ENCODE measurements around the gene DVL3.
A peak's percentile ranks its signal among the peaks of the same experiment; 100 is the strongest.

DVL3 gene

GRCh38 chr3:184165543-184165942 is 10.4 kb downstream of the DVL3 start:
- peaks cover 10% of the 10 kb centered on the region for H3K4me1 Mint-ChIP-seq
- no peaks in the 10 kb centered on the region for H3K27me3 Mint-ChIP-seq
- H3K9me3 Mint-ChIP-seq, result no peaks in the 10 kb centered on the region
- no peak overlapping the region for H3K27ac Mint-ChIP-seq
- DNase-seq (ENCODE audit: low spot score in 2 of 2), result no peak
- peaks cover 29% of the 10 kb centered on the region for H3K36me3 Mint-ChIP-seq
- ATAC-seq (ENCODE audit: low read depth), result no peak
- H3K4me3 Mint-ChIP-seq, result no peak overlapping the region

DNA sequence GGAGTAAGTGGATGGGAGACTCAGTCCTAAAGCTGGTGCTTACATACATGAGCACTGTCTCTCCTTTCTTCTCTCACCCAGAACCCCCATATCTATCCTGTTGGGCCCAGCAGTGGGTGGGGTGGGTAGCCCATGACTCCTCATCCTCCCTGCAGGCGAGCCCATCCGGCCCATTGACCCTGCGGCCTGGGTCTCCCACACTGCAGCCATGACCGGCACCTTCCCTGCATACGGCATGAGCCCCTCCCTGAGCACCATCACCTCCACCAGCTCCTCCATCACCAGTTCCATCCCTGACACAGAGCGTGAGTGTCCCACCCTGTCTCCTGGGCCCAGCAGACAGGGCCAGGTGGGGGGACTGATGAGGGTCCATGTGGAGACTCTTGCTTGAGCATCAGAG is 11.5 kb downstream of the DVL3 start:
- H3K4me1 Mint-ChIP-seq, result peaks cover 5% of the 10 kb centered on the region
- H3K36me3 Mint-ChIP-seq, result peaks cover 32% of the 10 kb centered on the region
- no peak overlapping the region for H3K4me3 Mint-ChIP-seq
- H3K9me3 Mint-ChIP-seq, result no peaks in the 10 kb centered on the region
- ATAC-seq (ENCODE audit: low read depth) (no peak), DNase-seq (ENCODE audit: low spot score in 2 of 2) (no peak)
- no peak overlapping the region for H3K27ac Mint-ChIP-seq
- H3K27me3 Mint-ChIP-seq, result no peaks in the 10 kb centered on the region

GRCh38 chr3:184167786-184168185 is 12.6 kb downstream of the DVL3 start:
- Mint-ChIP-seq H3K36me3 (peaks cover 30% of the 10 kb centered on the region), H3K27me3 (no peaks in the 10 kb centered on the region)
- no peak for ATAC-seq (ENCODE audit: low read depth)

DNA sequence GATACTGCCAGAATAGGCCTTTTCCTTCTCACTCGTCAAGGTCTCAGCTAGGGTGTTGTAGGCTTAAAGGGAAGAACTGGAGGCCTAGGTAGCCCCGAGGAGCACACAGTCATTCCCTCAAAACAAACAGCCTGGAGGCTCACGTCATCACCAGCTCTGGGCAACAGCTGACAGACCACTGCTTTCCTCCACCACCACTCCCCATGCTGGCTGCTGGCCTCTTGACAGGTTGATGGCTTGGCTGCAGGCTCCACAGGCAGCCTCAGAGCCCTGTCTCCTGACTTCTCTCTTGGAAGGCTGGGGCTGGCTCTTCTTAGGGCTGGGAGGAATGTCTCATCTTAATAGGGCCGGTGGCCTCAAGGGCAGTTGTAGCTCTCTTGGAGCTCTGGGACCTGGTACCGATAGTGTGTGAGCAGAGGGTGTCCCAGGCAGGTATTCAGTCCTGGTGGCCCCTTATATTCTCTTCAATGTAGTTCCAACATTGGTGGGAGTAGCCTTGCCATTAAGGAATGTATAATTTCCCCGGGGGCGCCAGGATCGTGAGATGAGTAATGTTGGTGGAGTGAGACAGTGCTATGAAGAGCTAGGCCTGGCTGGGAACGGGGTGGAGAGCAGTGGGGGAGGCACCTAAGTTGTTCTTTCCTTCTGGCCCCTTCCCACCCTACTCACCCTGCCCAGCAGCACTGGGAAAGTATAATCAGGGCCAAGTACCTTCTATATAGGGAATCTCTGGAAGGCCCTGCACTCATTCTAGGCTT is 13.4 kb downstream of the DVL3 start:
- Mint-ChIP-seq H3K27ac (no peak overlapping the region), H3K4me3 (no peak overlapping the region), H3K4me1 (peaks cover 2% of the 10 kb centered on the region), H3K36me3 (peaks cover 34% of the 10 kb centered on the region), H3K27me3 (no peaks in the 10 kb centered on the region), H3K9me3 (no peaks in the 10 kb centered on the region)
- no peak for DNase-seq (ENCODE audit: low spot score in 2 of 2)
- no peak for ATAC-seq (ENCODE audit: low read depth)

More at GRCh38 chr3:184167786-184168185, 12.6 kb downstream of the DVL3 start:
- Mint-ChIP-seq H3K4me1 (peaks cover 2% of the 10 kb centered on the region), H3K9me3 (no peaks in the 10 kb centered on the region), H3K4me3 (no peak overlapping the region), H3K27ac (no peak overlapping the region)
- no peak for DNase-seq (ENCODE audit: low spot score in 2 of 2)

GRCh38 chr3:184169896-184170875 is 15.0 kb downstream of the DVL3 start:
- no peak for DNase-seq (ENCODE audit: low spot score in 2 of 2)
- no peaks in the 10 kb centered on the region for H3K9me3 Mint-ChIP-seq
- peaks cover 24% of the 10 kb centered on the region for H3K36me3 Mint-ChIP-seq
- H3K27me3 Mint-ChIP-seq, result no peaks in the 10 kb centered on the region
- ATAC-seq (ENCODE audit: low read depth), result no peak
- no peak overlapping the region for H3K4me3 Mint-ChIP-seq
- H3K4me1 Mint-ChIP-seq, result peaks cover 2% of the 10 kb centered on the region
- H3K27ac Mint-ChIP-seq, result no peak overlapping the region

GRCh38 chr3:184171562-184171961 is 16.4 kb downstream of the DVL3 start:
- Mint-ChIP-seq H3K4me3 (no peak overlapping the region), H3K27ac (no peak overlapping the region), H3K27me3 (no peaks in the 10 kb centered on the region), H3K9me3 (no peaks in the 10 kb centered on the region), H3K4me1 (peaks cover 12% of the 10 kb centered on the region), H3K36me3 (peaks cover 23% of the 10 kb centered on the region)
- DNase-seq (ENCODE audit: low spot score in 2 of 2) (no peak), ATAC-seq (ENCODE audit: low read depth) (no peak)

DNA sequence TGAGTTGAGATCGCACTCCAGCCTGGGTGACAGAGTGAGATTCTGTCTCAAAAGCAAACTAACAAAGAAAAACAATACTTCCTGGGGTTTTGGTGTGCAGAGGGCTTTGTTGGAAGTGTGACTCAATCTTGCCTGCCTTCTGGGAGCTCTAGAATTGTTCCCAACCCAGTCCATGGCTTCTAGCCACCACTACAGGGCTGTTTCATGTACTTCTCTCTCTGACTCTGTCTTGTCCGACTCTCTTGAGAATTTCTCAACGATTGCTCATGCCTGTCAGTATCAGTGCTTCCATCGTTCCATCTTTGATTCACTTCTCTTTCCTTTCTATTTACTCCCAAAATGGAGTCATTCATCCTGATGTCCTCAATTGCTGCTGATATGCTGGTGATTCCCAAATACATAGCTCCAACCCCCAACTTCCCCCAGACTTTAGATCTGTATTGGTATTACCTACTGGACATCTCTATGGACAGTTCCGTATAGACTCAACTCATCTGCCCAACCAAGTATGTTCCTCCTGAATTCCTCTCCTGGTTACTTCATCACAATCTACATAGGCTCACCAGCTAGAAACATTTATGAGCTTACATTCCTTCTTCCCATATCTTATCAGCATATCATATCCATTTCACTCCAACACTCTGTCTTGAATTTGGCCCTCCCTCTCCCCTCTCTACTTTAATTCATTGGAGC is 17.6 kb downstream of the DVL3 start:
- Mint-ChIP-seq H3K27me3 (no peaks in the 10 kb centered on the region), H3K9me3 (no peaks in the 10 kb centered on the region), H3K36me3 (peaks cover 16% of the 10 kb centered on the region), H3K4me3 (no peak overlapping the region), H3K27ac (no peak overlapping the region), H3K4me1 (peaks cover 12% of the 10 kb centered on the region)
- DNase-seq (ENCODE audit: low spot score in 2 of 2) (no peak), ATAC-seq (ENCODE audit: low read depth) (no peak)

DNA sequence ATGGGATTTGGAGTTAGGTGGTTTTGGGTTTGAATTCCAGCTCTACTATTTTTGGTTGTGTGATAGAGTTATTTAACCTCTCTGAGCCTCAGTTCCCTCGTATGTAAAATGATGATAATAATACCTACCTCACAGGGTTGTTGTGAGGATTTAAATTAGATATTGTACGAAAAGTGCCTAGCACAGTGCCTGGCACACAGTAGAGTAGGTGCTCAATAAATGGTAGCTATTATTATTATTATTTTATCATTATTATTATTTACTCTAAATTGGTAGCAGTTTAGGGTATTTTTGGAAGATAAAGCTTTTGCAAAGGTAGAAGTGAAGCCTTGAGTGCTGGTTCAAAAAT is 18.2 kb downstream of the DVL3 start:
- H3K4me1 Mint-ChIP-seq, result peaks cover 17% of the 10 kb centered on the region
- H3K9me3 Mint-ChIP-seq, result no peaks in the 10 kb centered on the region
- H3K36me3 Mint-ChIP-seq, result peaks cover 18% of the 10 kb centered on the region
- no peaks in the 10 kb centered on the region for H3K27me3 Mint-ChIP-seq
- H3K4me3 Mint-ChIP-seq, result no peak overlapping the region
- no peak for ATAC-seq (ENCODE audit: low read depth)
- DNase-seq (ENCODE audit: low spot score in 2 of 2), result no peak
- H3K27ac Mint-ChIP-seq, result no peak overlapping the region

- H3K27ac Mint-ChIP-seq, result peak overlapping the region; percentile 33
- no peak for ATAC-seq (ENCODE audit: low read depth)
- no peaks in the 10 kb centered on the region for H3K9me3 Mint-ChIP-seq
- H3K27me3 Mint-ChIP-seq, result no peaks in the 10 kb centered on the region
- H3K36me3 Mint-ChIP-seq, result peaks cover 15% of the 10 kb centered on the region
- DNase-seq (ENCODE audit: low spot score in 2 of 2), result no peak
- peak overlapping the region; percentile 98 for H3K4me3 Mint-ChIP-seq
- peaks cover 17% of the 10 kb centered on the region for H3K4me1 Mint-ChIP-seq
Observed at GRCh38 chr3:184174284-184174645, 19.1 kb downstream of the DVL3 start.

DNA sequence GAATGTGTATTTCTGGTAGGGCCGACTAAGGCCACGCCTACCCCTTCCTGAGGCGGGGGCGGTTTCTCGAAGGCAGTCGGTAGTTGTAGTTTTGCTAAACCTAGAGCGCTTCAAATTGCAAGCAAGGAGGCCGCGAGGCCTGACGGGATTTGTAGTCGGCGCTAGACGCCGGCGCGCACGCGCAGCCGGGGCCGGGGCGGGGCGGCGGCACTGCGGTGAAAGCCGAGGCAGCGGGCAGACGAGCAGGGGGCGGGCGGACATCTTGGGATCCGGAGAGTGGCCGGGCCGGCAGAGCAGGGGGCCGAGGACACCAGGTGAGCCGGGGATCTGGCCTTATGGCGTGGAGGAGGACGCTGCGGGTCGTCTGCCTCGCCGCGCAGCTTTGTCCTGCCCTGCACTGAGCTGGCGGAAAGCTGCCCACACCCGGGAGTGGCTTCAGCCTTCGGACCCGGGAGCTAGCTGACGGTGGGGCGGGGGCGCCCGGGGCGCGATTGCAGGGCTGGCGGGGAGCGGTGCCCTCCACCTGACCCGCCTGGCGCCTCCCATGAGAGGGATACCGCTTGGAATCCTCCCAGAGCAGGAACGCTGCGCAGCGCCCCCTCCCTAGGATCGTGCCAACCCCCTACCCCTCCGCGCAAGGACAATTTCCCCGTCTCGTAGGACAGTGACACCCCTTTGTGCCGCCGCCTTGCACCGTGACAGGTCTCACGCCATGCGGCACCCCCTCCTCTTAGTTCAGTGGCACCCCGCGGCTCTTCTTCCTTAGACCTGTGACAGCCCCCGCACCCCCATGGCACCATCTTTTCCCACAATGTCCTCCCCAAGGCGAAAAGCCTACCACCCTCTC is 19.7 kb downstream of the DVL3 start, which contains the start of gene AP2M1:
TSS of gene AP2M1 (plus strand) at position 210 of the 847 bp plus-strand sequence. CDS start 2,139 bp downstream, outside the sequence.
- H3K4me1 Mint-ChIP-seq, result peaks cover 17% of the 10 kb centered on the region
- peaks cover 18% of the 10 kb centered on the region for H3K36me3 Mint-ChIP-seq
- H3K9me3 Mint-ChIP-seq, result no peaks in the 10 kb centered on the region

GRCh38 chr3:184175506-184175905 is 20.3 kb downstream of the DVL3 start:
- no peaks in the 10 kb centered on the region for H3K9me3 Mint-ChIP-seq
- no peak for ATAC-seq (ENCODE audit: low read depth)
- peaks cover 17% of the 10 kb centered on the region for H3K4me1 Mint-ChIP-seq
- DNase-seq (ENCODE audit: low spot score in 2 of 2), result no peak
- H3K4me3 Mint-ChIP-seq, result peak overlapping the region; percentile 98
- no peaks in the 10 kb centered on the region for H3K27me3 Mint-ChIP-seq
- H3K36me3 Mint-ChIP-seq, result peaks cover 19% of the 10 kb centered on the region
- peak overlapping the region; percentile 88 for H3K27ac Mint-ChIP-seq

More for the DNA sequence above, 19.7 kb downstream of the DVL3 start, which contains the start of gene AP2M1:
- H3K27me3 Mint-ChIP-seq, result no peaks in the 10 kb centered on the region
- peak within 1 kb of the TSS; percentile 98 for H3K4me3 Mint-ChIP-seq
- ATAC-seq (ENCODE audit: low read depth) (peak; percentile 97), DNase-seq (ENCODE audit: low spot score in 2 of 2) (peak; percentile 97 to 98)
- peak within 1 kb of the TSS; percentile 88 for H3K27ac Mint-ChIP-seq

- Mint-ChIP-seq H3K4me3 (peak overlapping the region; percentile 98), H3K27ac (peak overlapping the region; percentile 88), H3K9me3 (no peaks in the 10 kb centered on the region), H3K4me1 (peaks cover 17% of the 10 kb centered on the region), H3K36me3 (peaks cover 21% of the 10 kb centered on the region), H3K27me3 (no peaks in the 10 kb centered on the region)
- ATAC-seq (ENCODE audit: low read depth) (no peak), DNase-seq (ENCODE audit: low spot score in 2 of 2) (no peak)
Observed at GRCh38 chr3:184175981-184176376, 20.8 kb downstream of the DVL3 start.
